ENCODE results near the gene CENPX.

Gene CENPX

GRCh38 chr17:82016061-82016874, 6.4 kb downstream of the CENPX start:
- TF ChIP-seq, protein P1, sequence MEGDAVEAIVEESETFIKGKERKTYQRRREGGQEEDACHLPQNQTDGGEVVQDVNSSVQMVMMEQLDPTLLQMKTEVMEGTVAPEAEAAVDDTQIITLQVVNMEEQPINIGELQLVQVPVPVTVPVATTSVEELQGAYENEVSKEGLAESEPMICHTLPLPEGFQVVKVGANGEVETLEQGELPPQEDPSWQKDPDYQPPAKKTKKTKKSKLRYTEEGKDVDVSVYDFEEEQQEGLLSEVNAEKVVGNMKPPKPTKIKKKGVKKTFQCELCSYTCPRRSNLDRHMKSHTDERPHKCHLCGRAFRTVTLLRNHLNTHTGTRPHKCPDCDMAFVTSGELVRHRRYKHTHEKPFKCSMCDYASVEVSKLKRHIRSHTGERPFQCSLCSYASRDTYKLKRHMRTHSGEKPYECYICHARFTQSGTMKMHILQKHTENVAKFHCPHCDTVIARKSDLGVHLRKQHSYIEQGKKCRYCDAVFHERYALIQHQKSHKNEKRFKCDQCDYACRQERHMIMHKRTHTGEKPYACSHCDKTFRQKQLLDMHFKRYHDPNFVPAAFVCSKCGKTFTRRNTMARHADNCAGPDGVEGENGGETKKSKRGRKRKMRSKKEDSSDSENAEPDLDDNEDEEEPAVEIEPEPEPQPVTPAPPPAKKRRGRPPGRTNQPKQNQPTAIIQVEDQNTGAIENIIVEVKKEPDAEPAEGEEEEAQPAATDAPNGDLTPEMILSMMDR (conservative IDR thresholded peaks at IDR 0.05; ENCODE audit: low read length) = no peak
- no peak overlapping the region for H3K4me3 ChIP-seq (ENCODE audit: low read length)
- DNase-seq (ENCODE audit: low read depth) = no peak

DNA sequence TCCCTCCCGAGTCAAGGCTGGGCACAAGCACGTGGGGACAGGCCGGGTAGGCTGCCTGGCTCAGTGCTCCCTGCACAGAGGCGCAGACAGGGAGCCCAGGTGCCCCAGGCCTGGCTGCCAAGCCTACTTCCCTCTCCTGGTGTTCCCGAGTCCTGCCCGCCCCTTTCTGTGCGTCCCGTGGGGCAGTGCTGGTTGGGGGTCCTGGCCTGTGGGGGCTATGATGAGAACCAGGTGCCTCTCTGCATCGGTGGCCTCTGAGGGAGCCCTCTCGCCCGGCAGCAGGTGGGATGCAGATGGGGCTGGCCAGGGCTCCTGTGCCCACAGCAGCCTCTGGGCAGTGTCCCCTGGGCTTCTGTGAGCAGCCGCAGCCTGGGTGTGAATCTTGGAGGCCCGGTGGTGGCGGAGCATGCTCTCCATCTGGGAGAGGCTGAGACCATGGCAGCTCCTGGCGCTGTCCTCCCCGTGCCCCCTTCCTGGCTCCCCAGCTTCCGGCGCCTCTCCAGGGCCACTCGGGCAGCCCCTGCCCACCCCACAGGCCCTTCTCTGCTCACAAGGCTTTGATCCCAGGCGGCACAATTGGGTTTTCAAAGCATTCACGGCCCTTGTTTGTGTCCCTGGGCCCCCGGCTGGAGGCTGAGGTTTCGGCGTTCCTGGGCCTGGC, 7.2 kb downstream of the CENPX start:
- TF ChIP-seq, protein P1 (conservative IDR thresholded peaks at IDR 0.05; ENCODE audit: low read length) = no peak
- no peak for DNase-seq (ENCODE audit: low read depth)
- no peak overlapping the region for H3K4me3 ChIP-seq (ENCODE audit: low read length)

- TF ChIP-seq, protein P1 (conservative IDR thresholded peaks at IDR 0.05; ENCODE audit: low read length) = no peak
- no peak for DNase-seq (ENCODE audit: low read depth)
- no peak overlapping the region for H3K4me3 ChIP-seq (ENCODE audit: low read length)
Observed at GRCh38 chr17:82014971-82015310, 7.7 kb downstream of the CENPX start.

DNA sequence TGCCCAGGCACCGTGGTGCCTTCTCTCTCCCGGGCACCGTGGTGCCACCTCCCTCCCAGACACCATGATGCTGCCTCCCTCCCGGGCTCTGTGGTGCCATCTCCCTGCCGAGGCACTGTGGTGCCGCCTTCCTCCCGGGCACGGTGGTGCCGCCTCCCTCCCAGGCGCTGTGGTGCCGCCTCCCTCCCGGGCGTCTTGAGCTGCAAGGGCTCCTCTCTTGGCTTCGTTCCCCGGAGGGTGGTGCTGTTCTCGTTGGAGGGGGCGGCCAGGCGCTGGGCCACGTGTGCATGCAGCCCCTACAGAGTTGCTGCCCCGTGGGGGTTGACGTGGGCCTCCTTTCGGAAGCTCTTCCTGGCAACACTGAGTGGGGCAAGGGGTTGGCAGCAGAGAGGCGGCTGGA, 8.2 kb downstream of the CENPX start:
- no peak overlapping the region for H3K4me3 ChIP-seq (ENCODE audit: low read length)
- DNase-seq (ENCODE audit: low read depth) = no peak
- TF ChIP-seq, protein P1 (conservative IDR thresholded peaks at IDR 0.05; ENCODE audit: low read length) = no peak

- TF ChIP-seq, protein P1 (conservative IDR thresholded peaks at IDR 0.05; ENCODE audit: low read length) = no peak
- H3K4me3 ChIP-seq (ENCODE audit: low read length) = no peak overlapping the region
- DNase-seq (ENCODE audit: low read depth) = no peak
Observed at GRCh38 chr17:82013772-82014321, 8.8 kb downstream of the CENPX start.

GRCh38 chr17:82013341-82013740, 9.3 kb downstream of the CENPX start:
- TF ChIP-seq, protein P1 (conservative IDR thresholded peaks at IDR 0.05; ENCODE audit: low read length) = no peak
- no peak for DNase-seq (ENCODE audit: low read depth)
- H3K4me3 ChIP-seq (ENCODE audit: low read length) = no peak overlapping the region
